ENCODE results near the gene SKIDA1.

SKIDA1 gene

GRCh38 chr10:21479570-21480315 is 45.7 kb downstream of the SKIDA1 start:
- Mint-ChIP-seq H3K9me3 (no peaks in the 10 kb centered on the region), H3K4me1 (ENCODE audit: low read depth) (no peaks in the 10 kb centered on the region), H3K27me3 (ENCODE audit: low read depth) (no peaks in the 10 kb centered on the region), H3K36me3 (ENCODE audit: low read depth) (no peaks in the 10 kb centered on the region), H3K4me3 (no peak overlapping the region), H3K27ac (no peak overlapping the region)
- DNase-seq (ENCODE audit: low spot score) = no peak

GRCh38 chr10:21475393-21475792 is 50.1 kb downstream of the SKIDA1 start:
- Mint-ChIP-seq H3K36me3 (ENCODE audit: low read depth) (no peaks in the 10 kb centered on the region), H3K27me3 (ENCODE audit: low read depth) (no peaks in the 10 kb centered on the region), H3K4me1 (ENCODE audit: low read depth) (no peaks in the 10 kb centered on the region), H3K9me3 (no peaks in the 10 kb centered on the region), H3K4me3 (no peak overlapping the region), H3K27ac (no peak overlapping the region)
- no peak for DNase-seq (ENCODE audit: low spot score)

DNA sequence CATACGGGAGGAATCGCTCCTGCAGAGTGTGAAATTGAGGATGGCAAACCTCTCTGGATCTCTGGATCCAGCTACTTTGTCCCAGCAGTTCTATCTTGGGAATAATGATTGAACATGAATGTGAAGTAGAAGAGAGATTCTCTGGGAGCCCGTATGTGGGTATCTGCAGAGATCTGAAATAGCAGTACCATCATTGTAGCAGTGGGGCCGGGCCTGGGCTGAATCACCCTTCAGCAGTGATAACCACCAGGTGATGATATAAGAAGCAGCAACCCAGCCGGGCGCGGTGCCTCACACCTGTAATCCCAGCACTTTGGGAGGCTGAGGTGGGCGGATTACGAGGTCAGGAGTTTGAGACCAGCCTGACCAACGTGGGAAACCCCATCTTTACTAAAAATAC is 51.9 kb downstream of the SKIDA1 start:
- no peaks in the 10 kb centered on the region for H3K27me3 Mint-ChIP-seq (ENCODE audit: low read depth)

DNA sequence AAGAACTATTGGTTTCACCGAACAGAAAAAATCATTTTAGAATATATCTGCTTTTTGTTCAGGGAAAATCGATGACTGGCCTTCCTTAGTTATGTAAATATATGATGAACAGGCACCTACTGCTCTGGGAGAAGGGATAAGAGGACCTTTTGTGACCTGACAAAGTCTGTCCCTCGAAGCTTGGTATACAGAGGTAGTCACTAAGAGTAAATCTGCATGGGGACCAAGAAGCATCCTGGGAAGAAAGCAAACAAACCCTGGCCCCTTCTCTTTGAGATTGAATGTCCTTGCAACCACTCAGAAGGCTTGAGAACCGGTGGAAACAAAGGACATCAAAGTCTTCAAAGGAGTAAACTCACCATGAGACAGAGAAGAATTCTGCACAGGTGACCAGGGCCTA is 52.3 kb downstream of the SKIDA1 start:
- Mint-ChIP-seq H3K27ac (no peak overlapping the region), H3K4me1 (ENCODE audit: low read depth) (no peaks in the 10 kb centered on the region), H3K9me3 (no peaks in the 10 kb centered on the region), H3K36me3 (ENCODE audit: low read depth) (no peaks in the 10 kb centered on the region), H3K4me3 (no peak overlapping the region), H3K27me3 (ENCODE audit: low read depth) (no peaks in the 10 kb centered on the region)
- DNase-seq (ENCODE audit: low spot score) = no peak

More for the DNA sequence above, 51.9 kb downstream of the SKIDA1 start:
- Mint-ChIP-seq H3K9me3 (no peaks in the 10 kb centered on the region), H3K4me1 (ENCODE audit: low read depth) (no peaks in the 10 kb centered on the region), H3K4me3 (no peak overlapping the region), H3K27ac (no peak overlapping the region), H3K36me3 (ENCODE audit: low read depth) (no peaks in the 10 kb centered on the region)
- DNase-seq (ENCODE audit: low spot score) = no peak

- H3K27me3 Mint-ChIP-seq (ENCODE audit: low read depth) = no peaks in the 10 kb centered on the region
- no peaks in the 10 kb centered on the region for H3K9me3 Mint-ChIP-seq
- no peak for DNase-seq (ENCODE audit: low spot score)
- no peak overlapping the region for H3K4me3 Mint-ChIP-seq
- H3K36me3 Mint-ChIP-seq (ENCODE audit: low read depth) = no peaks in the 10 kb centered on the region
- H3K4me1 Mint-ChIP-seq (ENCODE audit: low read depth) = no peaks in the 10 kb centered on the region
- no peak overlapping the region for H3K27ac Mint-ChIP-seq
Observed at GRCh38 chr10:21468086-21468485, 57.4 kb downstream of the SKIDA1 start.

DNA sequence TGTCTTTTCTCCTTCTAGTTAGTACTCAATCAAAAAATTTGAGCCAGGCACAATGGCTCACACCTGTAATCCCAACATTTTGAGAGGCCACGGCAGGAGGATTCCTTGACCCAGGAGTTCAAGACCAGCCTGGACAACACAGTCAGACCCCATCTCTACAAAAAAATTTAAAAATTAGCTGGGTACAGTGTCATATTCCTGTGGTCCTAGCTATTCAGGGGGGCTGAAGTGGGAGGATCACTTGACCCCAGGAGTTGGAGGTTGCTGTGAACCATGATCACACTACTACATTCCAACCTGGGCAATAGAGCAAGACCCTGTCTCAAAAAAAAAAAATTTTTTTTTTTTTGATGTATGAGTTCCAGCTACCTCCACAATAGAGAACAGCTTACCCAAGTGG is 57.8 kb downstream of the SKIDA1 start:
- no peaks in the 10 kb centered on the region for H3K36me3 Mint-ChIP-seq (ENCODE audit: low read depth)
- no peak overlapping the region for H3K4me3 Mint-ChIP-seq
- no peaks in the 10 kb centered on the region for H3K9me3 Mint-ChIP-seq
- H3K27ac Mint-ChIP-seq = no peak overlapping the region
- no peaks in the 10 kb centered on the region for H3K27me3 Mint-ChIP-seq (ENCODE audit: low read depth)
- H3K4me1 Mint-ChIP-seq (ENCODE audit: low read depth) = no peaks in the 10 kb centered on the region
- no peak for DNase-seq (ENCODE audit: low spot score)

- Mint-ChIP-seq H3K9me3 (no peaks in the 10 kb centered on the region), H3K36me3 (ENCODE audit: low read depth) (no peaks in the 10 kb centered on the region), H3K27ac (no peak overlapping the region), H3K4me1 (ENCODE audit: low read depth) (no peaks in the 10 kb centered on the region), H3K27me3 (ENCODE audit: low read depth) (no peaks in the 10 kb centered on the region), H3K4me3 (no peak overlapping the region)
- no peak for DNase-seq (ENCODE audit: low spot score)
Observed at GRCh38 chr10:21464134-21464533, 61.3 kb downstream of the SKIDA1 start.
